ENCODE measurements around the gene PI4K2A.
"Not testable (repeated sequence)": the region's sequence is repeated elsewhere in the genome, so short reads cannot be mapped to it uniquely, and the experiment has no call there.

- not testable (repeated sequence) for TF ChIP-seq POLR2A, CTCF (IDR thresholded peaks at IDR 0.05)
Measured at GRCh38 chr10:97649405-97649750, 8.9 kb downstream of the PI4K2A start.

Measured in right lobe of liver (tissue), 4 donors.